NCI-H226 (cell line): ENCODE measurements around the gene ALLC.

Experiments used
- DNase-seq: peaks from one replicate; pipeline ENCODE4 v3.0.0-alpha.2; 2015

ALLC gene

DNA sequence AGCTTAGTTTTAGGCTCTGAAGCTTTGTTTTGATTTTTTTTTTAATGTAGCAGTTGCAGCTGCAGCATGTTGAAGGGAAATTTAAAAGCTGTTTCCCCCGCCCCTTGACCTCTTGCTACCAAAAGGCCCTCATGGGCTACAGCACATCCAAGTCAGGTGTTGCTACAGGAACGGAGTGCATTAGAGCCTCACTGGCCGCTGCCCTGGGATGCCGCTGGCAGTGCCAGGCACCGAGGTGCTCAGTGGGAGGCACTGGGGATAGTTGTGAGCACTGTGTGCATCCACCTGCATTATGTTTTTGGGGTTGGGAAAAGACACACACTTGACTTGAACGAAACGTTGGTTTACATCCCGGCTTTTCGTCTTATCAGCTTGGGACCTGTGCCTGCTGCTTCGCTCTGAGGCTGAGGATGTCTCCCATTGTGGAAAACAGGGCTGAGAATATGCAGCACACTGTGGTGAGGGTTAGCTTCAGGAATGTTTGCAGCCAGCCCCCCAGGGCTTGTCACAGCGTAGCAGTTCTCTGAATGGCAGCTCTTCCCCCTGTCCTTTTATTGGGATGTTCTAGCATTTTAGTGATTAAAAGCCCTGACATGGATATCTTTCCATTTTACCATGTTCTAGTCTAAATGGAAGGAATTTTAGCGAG lies 69.5 kb downstream of the ALLC start:
- no peak for DNase-seq

DNA sequence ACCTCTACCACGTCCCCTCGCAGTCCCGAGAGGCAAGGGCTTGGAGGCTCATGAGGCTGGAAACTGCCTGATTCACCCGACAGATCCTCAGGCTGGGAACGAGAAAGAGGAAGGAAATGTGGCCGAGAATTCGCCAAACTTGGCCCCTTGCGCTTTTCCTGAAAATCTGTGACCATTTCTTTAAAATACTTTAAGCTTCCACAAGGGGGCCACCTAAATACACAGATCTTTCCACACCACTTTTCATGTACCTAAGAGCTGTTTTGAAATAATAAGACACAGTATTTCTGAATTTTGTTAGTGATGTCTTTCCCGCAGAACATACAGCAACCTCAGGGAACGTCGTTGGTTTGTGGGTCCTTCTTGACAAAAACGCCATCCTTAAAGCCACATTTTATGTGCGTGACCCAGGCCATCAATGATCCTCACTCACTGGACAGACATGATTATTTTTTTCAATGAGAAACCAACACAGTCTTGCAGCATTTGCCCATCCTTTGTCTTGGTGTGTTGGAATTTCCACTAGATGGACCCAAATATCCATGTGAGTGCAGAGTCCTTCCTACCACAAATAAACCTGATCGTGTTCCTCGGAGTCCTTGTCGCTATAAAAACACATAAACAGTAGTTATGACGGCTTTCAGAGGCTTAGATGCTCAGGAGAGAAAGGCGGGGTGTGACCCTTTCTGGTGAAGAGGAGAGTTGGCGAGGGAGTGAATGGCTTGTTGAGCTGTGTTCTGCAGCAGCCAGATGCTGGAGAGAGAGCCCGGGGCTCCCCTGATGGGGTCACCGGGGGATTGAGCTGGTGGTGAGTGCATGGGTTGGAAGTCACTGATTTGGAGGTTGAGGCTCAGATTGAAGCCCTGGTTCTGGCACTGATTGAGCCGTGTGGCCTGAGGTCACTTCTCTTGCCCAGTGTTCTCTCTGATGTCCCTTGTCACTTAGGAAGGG lies 70.4 kb downstream of the ALLC start:
- no peak for DNase-seq

DNA sequence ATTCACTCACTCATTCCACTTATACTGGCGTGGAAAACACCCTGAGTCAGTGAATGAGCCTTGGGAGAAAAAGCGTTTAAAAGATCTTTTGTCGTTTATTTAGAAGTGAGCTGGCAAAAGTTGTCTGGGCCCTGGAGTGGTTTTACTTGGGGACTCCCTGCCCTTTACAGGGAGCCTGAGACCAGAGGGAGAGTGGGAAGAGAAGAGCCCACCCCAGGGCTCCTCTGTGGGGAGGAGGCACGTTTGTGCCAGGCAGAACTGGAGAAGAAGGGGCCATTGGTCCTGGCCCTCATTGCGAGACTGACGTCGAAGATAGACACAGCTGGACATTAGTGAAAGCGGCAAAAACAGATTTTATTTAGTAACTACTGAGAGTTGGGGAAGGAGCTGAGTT lies 71.1 kb downstream of the ALLC start:
- no peak for DNase-seq

DNA sequence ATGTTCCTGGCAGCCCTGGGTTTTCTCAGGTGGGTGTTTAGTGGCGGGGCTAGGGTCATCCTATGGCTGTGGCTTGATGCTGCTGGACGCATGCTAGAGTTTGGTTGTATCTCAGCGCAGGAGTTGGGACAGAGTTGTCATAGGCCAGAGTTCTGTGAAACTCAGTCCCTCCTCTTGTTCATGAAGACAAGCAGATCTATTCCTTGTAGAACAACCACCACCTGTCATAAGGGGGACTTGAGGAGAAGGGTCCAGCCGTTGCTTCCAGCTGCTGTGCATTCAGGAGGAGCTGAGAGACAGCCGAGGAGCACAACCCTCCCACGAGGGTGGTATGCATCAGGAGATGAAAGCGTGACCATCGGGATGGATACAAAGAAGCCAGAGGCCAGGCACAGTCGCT lies 71.8 kb downstream of the ALLC start:
- DNase-seq, result no peak

DNA sequence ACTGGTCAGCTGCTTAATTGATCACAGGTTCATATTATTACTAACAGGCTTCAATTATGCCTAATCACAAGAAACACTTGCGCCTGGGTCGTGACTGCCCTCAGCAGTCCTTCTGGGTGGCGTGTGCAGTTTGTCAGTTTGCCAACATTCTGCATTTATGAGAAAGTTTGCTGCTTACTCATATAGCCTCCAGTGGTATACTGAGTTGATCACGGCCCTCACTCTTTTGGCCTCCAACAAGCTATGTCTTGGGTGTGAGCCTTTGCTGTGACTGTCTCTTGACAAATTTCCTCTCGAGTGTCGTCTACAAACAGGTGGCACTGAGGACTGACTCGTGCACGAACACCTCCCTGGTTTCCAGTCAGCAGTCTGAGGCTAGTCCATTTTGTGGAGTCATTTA lies 72.6 kb downstream of the ALLC start:
- DNase-seq, result no peak

DNA sequence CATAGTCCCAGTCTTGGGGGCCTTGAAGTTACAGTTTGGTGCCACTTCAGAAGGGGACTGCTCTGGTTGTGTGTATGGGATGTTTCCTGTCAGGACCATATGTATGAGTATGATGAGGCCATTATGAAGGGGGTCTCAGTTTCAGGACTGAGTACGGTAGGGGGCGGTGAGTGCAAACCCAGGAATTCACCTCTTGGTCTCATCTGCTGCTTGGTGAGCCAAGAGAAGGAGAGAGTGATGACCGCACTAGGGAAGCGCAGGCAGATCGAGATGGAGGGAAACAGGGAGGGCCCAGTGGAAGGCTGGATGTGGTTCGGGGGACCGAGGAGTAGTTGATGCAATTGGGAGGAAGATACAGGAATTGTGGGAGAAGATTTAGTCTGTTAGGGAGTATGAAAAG lies 73.8 kb downstream of the ALLC start:
- DNase-seq, result no peak

DNA sequence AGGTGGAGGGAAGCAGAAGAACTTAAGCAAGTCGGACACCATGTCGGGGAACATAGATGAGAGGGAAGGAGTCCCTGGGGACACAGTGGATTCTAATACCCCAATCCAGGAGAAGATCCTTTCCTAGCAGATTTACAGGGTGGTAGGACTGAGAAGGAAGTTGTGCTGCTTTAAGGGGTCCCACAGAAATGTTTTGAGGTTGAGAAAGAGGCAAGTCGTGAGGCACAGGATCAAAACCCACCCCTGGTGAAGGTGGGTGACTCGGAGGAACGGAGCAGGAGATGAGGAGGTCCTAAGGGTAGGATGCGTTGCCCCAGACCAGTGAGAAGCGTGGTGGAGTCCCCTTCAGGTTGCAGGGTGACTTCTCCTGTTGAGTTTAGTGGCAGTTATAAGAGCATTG lies 78.1 kb downstream of the ALLC start:
- DNase-seq, result no peak

DNA sequence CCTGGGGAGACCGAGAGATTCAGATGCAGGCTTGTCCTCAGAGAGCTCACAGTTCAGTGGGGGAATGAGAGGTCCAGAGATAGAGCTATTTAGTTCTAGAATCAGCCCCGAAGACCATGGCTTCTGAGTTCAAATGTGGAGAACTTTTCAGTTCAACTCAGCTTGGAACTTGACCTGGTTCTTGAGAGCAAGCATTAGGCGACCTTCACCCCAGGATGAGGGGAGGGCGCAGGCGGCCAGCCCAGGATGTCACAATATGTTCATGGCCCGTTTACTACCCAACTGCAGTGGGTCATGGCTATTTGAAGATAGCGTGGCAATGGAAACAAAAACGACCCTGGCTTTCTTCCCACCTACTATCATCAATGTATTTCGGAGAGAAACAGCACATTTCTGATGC lies 79.1 kb downstream of the ALLC start:
- no peak for DNase-seq

DNA sequence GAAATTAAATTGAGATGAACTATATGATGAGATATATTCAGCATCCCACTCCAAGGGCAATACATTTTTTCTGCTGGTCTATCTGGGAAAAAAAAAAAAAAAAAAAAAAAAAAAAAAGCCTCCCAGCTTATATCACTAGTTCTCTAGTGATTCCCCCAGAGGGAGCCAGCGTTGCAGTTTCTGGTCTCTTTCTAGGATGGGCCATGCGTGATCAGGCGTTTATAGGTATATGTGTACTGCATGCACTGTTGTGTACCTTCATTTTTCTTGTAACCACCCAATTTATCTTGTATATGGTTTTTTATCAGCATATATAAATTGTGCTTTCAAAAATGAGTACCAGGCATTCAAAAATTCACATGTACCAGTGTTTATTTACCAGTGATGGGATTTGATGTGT lies 80.5 kb downstream of the ALLC start:
- no peak for DNase-seq

DNA sequence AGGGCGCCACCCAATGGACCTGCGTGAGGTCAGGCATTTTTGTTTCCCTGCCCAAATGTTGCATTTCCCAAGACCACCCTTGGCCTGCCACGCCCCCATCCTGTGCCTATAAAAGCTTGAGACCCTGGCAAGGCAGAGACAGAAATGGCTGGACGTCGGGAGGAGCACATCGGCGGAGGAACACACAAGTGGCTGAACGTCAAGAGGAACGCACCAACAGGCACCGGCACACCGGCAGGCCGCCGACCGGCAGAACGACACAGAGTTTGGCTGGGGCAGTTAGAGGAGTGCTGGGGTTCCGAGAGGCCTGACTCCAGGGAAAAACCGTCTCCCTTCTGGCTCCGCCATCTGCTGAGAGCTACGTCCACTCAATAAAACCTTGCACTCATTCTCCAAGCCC lies 81.3 kb downstream of the ALLC start:
- no peak for DNase-seq

DNA sequence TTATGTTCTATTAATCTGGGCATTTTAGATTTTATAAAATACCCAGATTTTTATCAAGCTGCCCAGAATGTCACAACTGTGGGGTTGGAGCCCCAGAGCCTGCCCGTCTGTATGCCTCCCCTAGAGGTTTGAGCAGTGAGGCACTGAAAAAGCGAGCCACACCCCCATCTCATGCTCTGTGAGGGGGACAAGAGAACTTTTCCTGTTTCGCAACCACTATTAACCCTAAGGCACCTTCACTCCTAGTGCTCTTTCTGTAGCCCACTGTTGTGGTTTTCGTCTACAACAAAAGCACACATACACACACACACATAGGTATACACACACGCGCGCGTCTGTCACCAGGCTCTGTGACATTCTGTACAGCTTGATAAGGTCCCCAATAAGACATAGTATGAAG lies 83.4 kb downstream of the ALLC start:
- DNase-seq, result no peak

DNA sequence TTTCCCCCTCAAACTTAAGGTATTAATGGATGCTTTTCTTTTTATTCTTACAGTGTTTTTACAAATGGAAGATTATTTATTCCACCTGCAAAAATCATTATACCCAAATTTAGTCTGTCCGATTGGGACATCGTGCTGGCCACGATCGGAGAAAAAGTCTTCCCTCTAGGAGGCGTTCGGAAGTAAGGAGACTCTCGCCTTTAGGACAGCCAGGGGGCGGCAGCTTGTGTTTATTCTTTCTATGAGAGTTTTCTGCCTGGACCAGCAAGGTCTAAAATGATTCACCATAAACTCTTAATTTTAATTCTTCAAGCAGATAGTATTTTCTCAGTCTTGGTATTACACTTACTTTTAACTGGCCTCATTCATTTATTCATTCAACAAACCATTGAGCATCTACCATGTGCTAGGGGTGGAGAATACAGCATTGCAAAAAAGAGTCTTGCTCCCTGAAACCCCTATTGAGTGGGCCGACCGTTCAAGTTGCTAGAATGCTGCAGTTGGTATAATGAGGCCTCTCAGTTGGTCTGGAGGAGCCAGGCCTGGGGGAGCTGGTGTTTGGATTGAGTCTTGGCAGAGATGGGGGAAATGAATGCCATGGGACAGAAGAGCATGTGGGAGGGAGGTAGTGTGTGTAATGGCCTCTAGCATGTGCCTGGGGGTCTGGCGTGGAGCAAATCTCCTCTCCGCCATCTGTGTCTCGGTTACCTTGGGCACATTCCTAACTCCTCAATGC lies 84.0 kb downstream of the ALLC start:
- DNase-seq, result no peak

DNA sequence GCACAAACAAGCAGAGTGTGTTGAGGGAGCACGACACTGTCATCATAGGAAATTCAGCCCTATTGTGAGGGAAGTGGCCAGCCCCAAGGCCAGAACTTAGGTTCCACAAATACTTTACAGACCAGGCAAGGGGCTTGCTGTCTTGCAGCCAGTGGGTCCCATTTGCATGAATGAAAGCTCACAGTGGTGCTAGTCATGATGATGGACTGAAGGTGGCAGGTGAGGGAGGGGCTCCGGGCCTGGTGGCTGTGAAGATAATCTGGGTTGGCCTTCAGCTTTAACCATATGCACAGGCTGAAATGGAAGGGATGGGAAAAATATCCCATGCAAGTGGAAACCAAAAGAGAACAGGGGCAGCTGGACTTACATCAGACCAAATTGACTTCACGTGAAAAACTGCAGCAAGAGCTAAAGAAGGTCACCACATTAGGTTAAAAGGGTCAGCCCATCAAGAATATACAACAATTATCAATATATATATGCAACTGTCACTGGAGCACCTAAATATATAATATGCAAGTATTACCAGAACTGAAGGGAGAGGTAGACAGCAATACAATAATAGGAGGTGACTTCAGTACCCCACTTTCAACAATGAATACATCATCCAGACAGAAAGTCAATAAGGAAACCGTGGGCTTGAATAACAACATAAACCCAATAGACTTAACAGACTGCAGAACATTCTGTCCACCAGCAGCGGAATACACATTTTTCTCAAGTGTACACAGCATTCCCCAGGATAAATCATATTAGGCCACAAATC lies 84.9 kb downstream of the ALLC start:
- no peak for DNase-seq

DNA sequence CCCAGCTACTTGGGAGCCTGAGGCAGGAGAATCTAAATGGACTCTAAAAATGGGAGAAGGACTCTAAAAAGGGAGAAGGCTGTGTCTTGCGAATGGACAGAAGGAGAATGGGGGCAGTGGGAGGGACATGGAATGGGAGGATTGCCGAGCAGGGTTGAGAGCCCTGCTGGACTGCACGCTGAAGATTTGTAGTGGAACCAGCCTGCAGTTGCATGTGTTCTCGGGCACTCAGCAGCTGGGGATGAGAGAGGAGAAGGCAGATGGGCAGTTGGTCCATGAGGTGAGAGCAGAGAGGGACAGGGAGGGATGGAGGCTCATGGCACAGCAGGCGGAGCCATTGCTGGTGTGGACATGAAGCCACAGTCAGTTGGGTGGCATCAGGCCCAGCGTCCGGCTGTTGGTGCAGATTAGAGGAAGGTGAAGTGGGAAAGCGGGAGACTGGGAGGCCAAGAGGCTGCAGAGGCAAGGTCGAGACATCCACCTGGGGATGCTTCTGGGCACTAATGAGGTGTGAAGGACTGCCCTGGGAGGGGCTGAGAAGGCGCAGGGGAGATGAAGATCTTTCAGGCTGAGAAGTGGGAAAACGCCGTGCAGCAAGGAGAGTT lies 86.1 kb downstream of the ALLC start:
- no peak for DNase-seq

DNA sequence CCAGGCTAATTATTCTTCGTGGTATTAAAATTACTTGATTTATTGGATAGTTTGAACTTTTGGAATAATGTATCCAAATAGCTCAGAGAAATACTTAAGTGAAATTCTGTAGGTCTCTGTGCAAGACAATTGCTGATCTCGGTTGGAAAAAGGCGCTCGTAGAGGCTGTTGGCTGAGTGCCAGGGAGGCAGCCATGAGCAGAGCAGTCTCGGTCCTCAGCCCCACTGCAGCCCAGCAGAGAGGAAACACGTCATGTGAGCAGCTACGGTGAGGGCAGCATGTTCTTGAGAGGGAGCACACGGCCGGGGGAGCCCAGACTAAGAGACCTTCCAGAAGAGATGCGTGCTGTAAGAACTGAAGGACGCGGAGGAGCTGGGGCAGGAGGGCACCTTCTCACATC lies 87.9 kb downstream of the ALLC start:
- no peak for DNase-seq

DNA sequence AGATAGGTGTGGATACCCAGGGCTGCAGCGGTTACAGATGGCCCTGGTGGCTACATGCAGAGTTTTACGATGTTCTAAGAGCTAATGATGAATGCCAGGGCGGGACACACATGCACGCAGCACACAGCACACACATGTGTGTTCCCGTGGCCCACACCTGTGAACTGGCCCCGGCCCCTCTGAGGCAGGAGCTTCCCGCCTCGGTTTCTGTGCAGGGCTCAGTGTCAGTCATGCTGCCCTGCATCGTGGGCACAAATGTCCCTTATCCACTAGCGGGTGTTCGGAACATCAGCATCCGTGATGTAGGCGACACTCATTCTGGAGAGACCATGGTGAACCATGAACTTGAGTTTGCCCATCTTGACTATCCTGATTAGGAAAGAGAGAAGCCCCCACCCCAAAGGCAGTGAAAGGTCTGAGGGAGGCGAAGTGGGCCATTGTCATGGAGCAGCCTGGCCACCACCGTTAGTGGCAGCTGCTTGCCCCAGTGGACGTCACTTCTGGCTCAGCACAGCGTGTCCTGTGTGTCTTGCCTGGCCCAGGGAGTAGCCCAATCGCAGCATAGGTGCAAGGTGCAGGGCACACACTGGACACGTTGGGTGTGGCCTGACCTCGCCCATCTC lies 89.1 kb downstream of the ALLC start:
- DNase-seq, result no peak

DNA sequence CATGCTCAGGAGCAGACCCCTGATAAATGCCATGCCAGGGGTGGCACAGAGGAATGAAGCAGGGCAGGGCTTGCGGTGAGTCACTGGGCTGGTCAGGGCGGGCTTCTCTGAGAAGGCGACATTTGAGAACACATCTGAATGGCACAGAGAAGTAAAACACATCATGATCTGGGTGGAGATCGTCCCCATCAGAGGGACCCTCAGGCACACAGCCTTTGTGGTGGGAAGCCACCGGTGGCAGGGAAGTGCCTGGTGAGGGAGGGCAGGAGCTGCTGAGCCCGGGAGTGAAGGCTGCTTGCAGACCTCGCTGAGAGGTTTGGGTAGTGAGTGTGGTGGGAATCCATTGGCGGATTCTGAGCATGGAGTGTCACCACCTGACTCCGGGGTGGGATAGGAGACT lies 89.8 kb downstream of the ALLC start:
- DNase-seq, result no peak

DNA sequence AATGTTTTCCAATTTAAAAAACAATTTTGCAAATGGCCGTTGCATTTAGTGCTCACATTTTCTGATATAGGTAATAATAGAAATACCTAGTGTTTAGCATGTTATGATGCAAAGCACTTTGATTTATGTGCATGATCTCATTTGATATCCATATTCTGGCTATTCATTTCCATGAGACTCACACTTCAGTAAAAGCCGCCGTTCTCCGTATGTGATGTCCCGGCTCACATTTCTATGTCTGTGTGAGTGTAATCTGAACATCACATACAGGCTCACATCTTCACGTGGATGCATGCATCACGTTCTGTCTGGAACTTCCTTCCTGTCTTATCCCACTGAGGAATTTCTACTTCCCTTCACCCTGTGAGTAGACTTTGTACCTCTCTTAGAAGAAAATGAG lies 91.2 kb downstream of the ALLC start:
- no peak for DNase-seq

DNA sequence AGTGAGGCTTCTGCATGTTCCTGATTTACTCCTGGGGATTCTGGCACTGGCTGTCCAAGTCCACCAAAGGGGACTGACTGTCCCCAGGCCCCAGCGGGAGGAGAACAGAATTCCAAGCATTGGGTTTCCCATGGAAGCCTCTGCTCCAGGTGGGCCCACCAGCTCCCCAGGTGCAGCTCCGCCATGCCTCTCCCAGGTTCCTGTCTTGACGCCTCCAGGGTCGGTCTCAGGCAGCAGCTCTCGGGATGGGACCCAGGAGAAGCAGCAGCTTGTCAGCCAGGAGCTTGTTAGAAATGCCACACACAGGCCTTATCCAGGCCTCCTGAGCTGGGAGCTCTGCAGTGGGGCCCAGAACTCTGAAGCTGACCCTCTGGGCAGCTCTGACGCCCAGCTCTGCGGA lies 93.3 kb downstream of the ALLC start:
- no peak for DNase-seq

DNA sequence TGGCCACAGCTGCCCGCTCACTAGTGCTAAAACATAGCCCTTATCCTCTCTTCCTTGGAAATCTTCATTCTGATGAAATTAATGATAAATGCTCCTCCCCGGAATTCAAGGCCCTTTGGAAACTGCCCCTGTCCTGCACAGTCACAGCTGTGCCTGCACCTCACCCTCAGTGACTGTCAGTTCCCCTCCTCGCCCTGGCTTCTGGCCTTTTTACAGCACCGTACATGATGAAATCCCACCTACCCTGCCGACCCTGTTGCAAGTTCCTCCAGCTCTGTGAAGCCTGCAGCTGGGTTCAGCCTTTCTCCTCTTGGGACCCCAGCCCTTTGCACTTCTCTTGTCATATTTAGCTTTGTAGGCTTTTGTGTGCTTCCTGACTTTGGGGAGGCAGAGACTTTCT lies 93.8 kb downstream of the ALLC start:
- no peak for DNase-seq
